Prostate gland (tissue), 2 donors: ENCODE data around the gene PRR12. TPM values are rescaled to one million over a fixed set of nuclear protein-coding genes. Genes with fewer than 3 reads are reported as not detected.

Experiments
- DNase-seq: peaks from one replicate; pipeline ENCODE4 v3.0.0-alpha.2; 2019; ENCODE audit warnings: low spot score
- H3K27ac ChIP-seq, 2 donors: fragments of 200-600 bp; sonication (generic); 2 replicates each; pipeline ENCODE4 v1.5.1; 2017 to 2019
- H3K27me3 ChIP-seq: fragments of 200-600 bp; sonication (generic); replicated peaks from 2 replicates; pipeline ENCODE4 v1.5.1; 2019; ENCODE audit not compliant: insufficient read depth
- H3K36me3 ChIP-seq, 2 donors: fragments of 200-600 bp; sonication (generic); 1 replicate in 1 of 2; 2 replicates in 1 of 2; pipeline versions ENCODE4 v1.5.1 to v1.8.1; 2017 to 2019
- H3K4me1 ChIP-seq: fragments of 200-600 bp; sonication (generic); replicated peaks from 2 replicates; pipeline ENCODE4 v1.5.1; 2019
- H3K4me3 ChIP-seq, 2 donors: fragments of 200-600 bp; sonication (generic); 2 replicates each; pipeline ENCODE4 v1.5.1; 2017 to 2019
- H3K9me3 ChIP-seq: fragments of 200-600 bp; sonication (generic); 2 replicates; pipeline ENCODE4 v1.5.1; 2017
- POLR2A ChIP-seq: fragments of 450-650 bp; IDR thresholded peaks from one replicate; pipeline ENCODE4 v1.6.1; 2016; ENCODE audit warnings: antibody characterized with exemption, mild to moderate bottlenecking
- POLR2AphosphoS5 ChIP-seq: sonication (generic); formaldehyde crosslinking; IDR thresholded peaks from one replicate; pipeline ENCODE4 v1.6.1; 2017; ENCODE audit warnings: antibody characterized with exemption
- WGBS: methylation state at CpG from one replicate; pipeline ENCODE4 v1.1.5; 2018; 5-methylcytosine and 5-hydroxymethylcytosine counted together
- intact Hi-C: fragments of 100-400 bp; cut with DNase I; formaldehyde crosslinking; loops from one replicate; pipeline ENCODE4 v1.14.2; 2022
- total RNA-seq, 2 donors: library from RNA; depleted of rRNA; stranded (reverse); fragments of >200 nt; gene quantifications; one replicate each; pipeline ENCODE4 v1.1.0, GENCODE V29; 2016
- TF ChIP-seq, protein P1 (sequence below), 4 experiments: fragments of 200-600 bp in 2 of 4; fragments of 450-650 bp in 2 of 4; sonication (generic) in 2 of 4; IDR thresholded peaks; 1 replicate in 3 of 4; 2 replicates in 1 of 4; pipeline ENCODE4 v1.5.1; 2016 to 2019; ENCODE audit warnings: antibody characterized with exemption in 4 of 4, mild to moderate bottlenecking in 2 of 4, moderate library complexity in 2 of 4

PRR12 gene
- total RNA-seq, 2 donors from 2014 or later: 24.0 to 41.9 TPM

DNA sequence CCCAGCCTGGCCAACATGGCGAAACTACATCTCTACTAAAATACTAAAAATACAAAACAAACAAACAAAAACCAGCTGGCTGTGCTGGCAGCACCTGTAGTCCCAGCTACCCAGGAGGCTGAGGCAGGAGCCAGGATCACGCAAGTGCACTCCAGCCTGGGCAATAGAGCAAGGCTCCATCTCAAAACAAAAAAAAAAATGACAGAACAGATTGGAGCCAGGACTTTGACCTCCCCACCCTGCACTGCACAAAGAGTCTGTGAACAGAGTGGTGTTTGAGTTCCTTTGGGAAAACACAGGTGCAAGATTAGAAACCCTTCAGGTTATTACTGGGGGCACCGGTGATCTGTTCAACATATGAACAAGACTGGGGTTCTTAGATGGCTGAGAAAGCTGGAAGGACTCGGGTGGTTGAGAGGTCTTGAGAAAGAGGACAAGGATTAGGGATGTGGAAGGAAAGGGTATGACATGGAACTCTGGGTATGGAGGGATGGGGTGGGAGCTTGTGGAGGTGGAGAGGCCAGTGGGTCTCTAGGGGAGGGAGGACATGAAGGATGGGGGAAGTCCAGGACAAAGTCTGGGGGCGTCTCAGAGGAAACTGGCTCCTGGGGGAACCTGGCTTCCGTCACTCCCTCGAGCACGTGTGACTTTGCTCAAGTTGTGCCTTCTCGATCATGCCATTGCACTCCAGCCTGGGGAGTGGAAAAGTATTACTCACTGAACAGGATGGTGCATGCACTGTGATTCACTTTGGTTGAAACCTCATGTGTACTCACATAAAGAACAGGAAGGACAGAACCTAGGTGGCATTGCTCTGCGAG, 37.3 kb upstream of the PRR12 start:
- no peaks in the 10 kb centered on the region for H3K9me3 ChIP-seq
- H3K27me3 ChIP-seq: no peaks in the 10 kb centered on the region
- H3K4me1 ChIP-seq: no peaks in the 10 kb centered on the region
- no peak overlapping the region for H3K27ac ChIP-seq
- H3K4me3 ChIP-seq: no peak overlapping the region
- no peak for TF ChIP-seq POLR2A
- peak; percentile 10 for TF ChIP-seq POLR2AphosphoS5
- TF ChIP-seq, protein P1, sequence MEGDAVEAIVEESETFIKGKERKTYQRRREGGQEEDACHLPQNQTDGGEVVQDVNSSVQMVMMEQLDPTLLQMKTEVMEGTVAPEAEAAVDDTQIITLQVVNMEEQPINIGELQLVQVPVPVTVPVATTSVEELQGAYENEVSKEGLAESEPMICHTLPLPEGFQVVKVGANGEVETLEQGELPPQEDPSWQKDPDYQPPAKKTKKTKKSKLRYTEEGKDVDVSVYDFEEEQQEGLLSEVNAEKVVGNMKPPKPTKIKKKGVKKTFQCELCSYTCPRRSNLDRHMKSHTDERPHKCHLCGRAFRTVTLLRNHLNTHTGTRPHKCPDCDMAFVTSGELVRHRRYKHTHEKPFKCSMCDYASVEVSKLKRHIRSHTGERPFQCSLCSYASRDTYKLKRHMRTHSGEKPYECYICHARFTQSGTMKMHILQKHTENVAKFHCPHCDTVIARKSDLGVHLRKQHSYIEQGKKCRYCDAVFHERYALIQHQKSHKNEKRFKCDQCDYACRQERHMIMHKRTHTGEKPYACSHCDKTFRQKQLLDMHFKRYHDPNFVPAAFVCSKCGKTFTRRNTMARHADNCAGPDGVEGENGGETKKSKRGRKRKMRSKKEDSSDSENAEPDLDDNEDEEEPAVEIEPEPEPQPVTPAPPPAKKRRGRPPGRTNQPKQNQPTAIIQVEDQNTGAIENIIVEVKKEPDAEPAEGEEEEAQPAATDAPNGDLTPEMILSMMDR (IDR thresholded peaks at IDR 0.05): no peak
- 68% methylated on average over 10 of the region's 10 CpGs for whole genome bisulfite sequencing
- DNase-seq: no peak
- H3K36me3 ChIP-seq: peaks cover 8 to 10% of the 10 kb centered on the region in 2 donors
- intact Hi-C loops: no loop called here

DNA sequence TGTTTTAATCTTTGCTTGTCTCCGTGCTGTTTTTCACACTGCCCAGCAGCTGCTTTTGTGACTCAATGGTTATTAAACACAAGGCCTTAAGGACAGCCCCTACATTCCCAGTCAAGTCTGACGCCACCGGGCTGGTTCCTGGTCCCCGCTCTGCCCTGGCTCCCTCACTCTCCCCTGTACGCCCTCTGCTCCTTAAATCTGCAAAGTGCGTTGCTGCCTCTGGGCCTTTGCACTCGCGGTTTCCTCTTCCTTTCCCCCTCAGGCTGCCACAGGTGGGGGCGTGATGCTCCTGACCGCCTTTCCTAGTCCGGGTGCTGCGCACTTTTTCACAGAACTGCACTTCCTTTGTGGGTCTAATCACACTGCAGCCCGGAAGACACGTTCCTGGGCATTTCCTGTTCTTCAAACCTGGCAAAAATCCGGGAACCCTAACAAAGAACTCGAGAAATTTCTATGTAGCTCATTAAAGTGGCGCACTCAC, 36.2 kb upstream of the PRR12 start:
- Histone ChIP-seq H3K4me3 (no peak overlapping the region), H3K27ac (no peak overlapping the region), H3K36me3 (peaks cover 8 to 10% of the 10 kb centered on the region in 2 donors), H3K27me3 (no peaks in the 10 kb centered on the region), H3K4me1 (no peaks in the 10 kb centered on the region), H3K9me3 (no peaks in the 10 kb centered on the region)
- WGBS: 77% methylated on average over 17 of the region's 17 CpGs
- TF ChIP-seq, protein P1 (IDR thresholded peaks at IDR 0.05): no peak
- TF ChIP-seq POLR2A (no peak), POLR2AphosphoS5 (peak; percentile 26)
- intact Hi-C loops: no loop called here
- DNase-seq: no peak

DNA sequence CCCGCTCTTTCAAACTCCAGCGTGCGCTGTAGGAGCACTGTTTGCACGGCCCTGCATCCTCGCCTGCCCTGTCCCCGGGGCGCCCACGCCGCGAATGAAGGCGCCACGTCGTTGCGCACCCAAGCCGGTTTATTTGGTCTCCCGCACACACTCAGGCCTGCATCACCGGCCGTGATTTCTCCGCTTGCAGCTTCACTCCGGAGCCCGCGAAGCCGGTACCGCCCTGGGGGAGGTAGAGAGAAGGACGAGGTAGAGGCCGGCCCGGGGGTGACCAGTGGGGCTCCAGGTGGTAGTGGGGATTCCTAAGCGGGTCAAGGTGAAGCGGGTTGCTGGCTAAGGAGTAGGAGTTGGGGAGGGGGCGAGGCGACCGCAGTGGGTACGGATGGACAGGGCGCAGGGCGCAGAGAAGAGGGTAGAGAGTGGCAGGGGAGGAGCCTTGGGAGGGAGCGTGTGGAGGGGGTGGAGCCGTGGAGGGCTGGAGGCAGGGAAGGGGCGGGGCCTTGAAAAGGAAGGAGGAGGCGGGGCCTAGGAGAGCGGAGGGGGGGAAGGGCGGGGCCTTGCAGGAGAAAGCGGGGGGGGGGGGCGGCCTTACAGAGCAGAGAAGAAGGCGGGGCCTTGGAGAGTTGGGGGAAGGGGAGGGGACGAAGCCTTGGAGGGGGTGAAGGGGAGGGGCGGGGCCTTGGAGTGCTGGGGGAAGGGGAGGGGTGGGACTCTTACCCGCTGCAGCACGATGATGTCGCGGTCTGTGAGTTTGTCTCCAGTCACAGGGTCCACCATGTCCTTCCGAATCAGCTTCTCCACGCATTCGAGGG, 35.2 kb upstream of the PRR12 start:
- 82% methylated on average over 49 of the region's 53 CpGs for WGBS
- H3K27ac ChIP-seq: no peak overlapping the region
- peaks cover 8 to 10% of the 10 kb centered on the region in 2 donors for H3K36me3 ChIP-seq

DNA sequence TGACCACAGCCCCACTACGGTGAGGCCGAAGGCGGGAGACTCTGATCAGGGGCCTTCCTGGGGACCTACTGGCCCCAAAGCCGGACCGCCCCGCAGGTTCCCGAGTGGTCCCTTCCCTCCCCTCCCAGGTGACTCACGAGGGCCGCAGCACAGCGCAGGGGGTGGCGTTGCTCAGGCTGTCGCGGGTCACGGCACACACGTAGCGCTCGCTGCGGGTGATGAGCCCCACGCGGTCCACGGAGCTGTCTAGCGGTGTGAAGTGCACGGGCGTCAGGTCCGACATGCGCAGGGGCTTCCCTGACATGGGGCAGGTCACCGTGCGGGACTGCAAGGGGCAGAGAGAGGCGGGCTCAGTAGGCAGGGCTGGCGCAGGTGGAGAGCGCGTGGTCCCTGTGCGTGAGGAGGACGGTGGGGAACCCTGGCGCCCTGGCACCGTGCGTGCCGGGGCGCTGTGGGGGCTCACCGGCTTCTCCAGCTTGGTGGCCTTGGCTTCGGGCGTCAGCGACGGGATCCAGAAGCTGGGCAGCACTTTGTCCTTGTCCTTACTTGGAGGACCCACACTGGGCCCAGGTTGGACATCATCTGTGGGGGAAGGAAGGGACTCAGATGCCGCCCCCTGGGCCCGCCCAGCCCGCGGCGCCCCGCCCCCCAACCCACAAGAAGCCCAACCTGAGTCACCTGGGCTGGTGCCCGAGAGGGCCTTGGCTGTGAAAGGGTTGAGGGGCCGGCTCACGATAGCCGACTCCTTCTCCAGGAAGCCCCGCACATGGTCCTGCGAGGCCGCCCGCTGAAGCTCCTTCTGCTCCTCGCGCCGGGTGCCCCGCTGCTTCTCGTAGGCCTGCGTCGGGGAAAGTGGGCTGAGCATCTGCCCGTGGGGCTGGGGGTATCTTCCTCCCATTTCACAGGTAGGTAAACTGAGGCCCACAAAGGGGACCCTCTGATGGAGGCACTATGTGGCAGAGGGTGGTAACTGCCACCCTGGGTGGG, 34.3 kb upstream of the PRR12 start:
- intact Hi-C loops: no loop called here
- TF ChIP-seq POLR2AphosphoS5 (no peak), POLR2A (no peak)
- TF ChIP-seq, protein P1 (IDR thresholded peaks at IDR 0.05): no peak
- Histone ChIP-seq H3K36me3 (peaks cover 8 to 10% of the 10 kb centered on the region in 2 donors), H3K27me3 (no peaks in the 10 kb centered on the region), H3K4me1 (no peaks in the 10 kb centered on the region), H3K4me3 (no peak overlapping the region), H3K27ac (no peak overlapping the region), H3K9me3 (no peaks in the 10 kb centered on the region)
- 86% methylated on average over 66 of the region's 66 CpGs for WGBS
- DNase-seq: no peak

More for the DNA sequence above, 35.2 kb upstream of the PRR12 start:
- no peaks in the 10 kb centered on the region for H3K4me1 ChIP-seq
- no peak overlapping the region for H3K4me3 ChIP-seq
- no peaks in the 10 kb centered on the region for H3K27me3 ChIP-seq
- TF ChIP-seq POLR2A: no peak
- TF ChIP-seq POLR2AphosphoS5: no peak
- TF ChIP-seq, protein P1 (IDR thresholded peaks at IDR 0.05): no peak
- H3K9me3 ChIP-seq: no peaks in the 10 kb centered on the region
- intact Hi-C loops: no loop called here
- no peak for DNase-seq
